RWPE2 (cell line): Measurements from ENCODE around the gene OSBPL6.

ENCODE experiments used
- ATAC-seq: fragments of 200-7000 bp; cut with Tn5 transposase; 3 replicates; pipeline ENCODE4 v1.9.1; 2021; ENCODE audit warnings: low read depth
- DNase-seq: peaks from one replicate; pipeline ENCODE4 v3.0.0-alpha.2; 2020; ENCODE audit warnings: low spot score
- H3K27ac ChIP-seq: fragments of 450-650 bp; 2 replicates; pipeline ENCODE4 v1.5.1; 2017; ENCODE audit warnings: mild to moderate bottlenecking; ENCODE audit not compliant: poor library complexity, severe bottlenecking
- H3K27me3 ChIP-seq: fragments of 250-450 bp; sonication (Bioruptor Pico); 2 replicates; pipeline ENCODE4 v1.5.1; 2021; ENCODE audit warnings: mild to moderate bottlenecking, moderate library complexity; ENCODE audit not compliant: insufficient read depth, poor library complexity, severe bottlenecking
- H3K36me3 ChIP-seq: fragments of 250-450 bp; sonication (Bioruptor Pico); 2 replicates; pipeline ENCODE4 v1.5.1; 2020; ENCODE audit warnings: low read depth, mild to moderate bottlenecking, moderate library complexity
- H3K4me1 ChIP-seq: fragments of 250-450 bp; sonication (Bioruptor Pico); 2 replicates; pipeline ENCODE4 v1.5.1; 2021; ENCODE audit warnings: mild to moderate bottlenecking, moderate library complexity; ENCODE audit not compliant: insufficient read depth, poor library complexity, severe bottlenecking
- H3K4me3 ChIP-seq: fragments of 250-450 bp; sonication (Bioruptor Pico); 2 replicates; pipeline ENCODE4 v1.5.1; 2021; ENCODE audit warnings: mild to moderate bottlenecking, moderate library complexity; ENCODE audit not compliant: severe bottlenecking
- H3K9me3 ChIP-seq: fragments of 250-450 bp; sonication (Bioruptor Pico); 2 replicates; pipeline ENCODE4 v1.5.1; 2021; ENCODE audit warnings: mild to moderate bottlenecking, moderate library complexity; ENCODE audit not compliant: severe bottlenecking
- TF ChIP-seq, protein P1 (sequence below): fragments of 450-650 bp; IDR thresholded peaks from one replicate; pipeline ENCODE4 v1.5.1; 2017; ENCODE audit warnings: mild to moderate bottlenecking, moderate library complexity; ENCODE audit not compliant: poor library complexity, severe bottlenecking

Gene OSBPL6

DNA sequence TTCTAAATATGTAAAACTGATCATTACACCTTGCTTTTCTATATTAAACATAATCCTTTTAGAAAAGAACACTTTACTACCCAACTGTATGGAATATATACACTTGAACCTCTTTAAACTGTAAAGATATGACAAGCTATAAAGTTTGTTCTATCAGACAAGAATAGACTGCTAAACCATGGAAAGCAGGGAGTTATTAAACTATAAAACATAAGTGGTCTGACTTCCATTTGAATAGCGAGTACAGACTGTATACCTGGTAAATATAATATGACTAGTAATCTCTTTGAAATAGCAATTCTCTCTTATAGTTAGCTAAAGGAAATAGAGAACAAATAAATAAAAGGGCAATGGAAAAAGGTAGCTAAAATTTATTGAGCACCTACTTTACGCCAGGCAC lies 131.0 kb downstream of the OSBPL6 start:
- DNase-seq (no peak), ATAC-seq (no peak)
- Histone ChIP-seq H3K4me1 (no peaks in the 10 kb centered on the region), H3K27ac (no peak overlapping the region), H3K4me3 (no peak overlapping the region), H3K9me3 (no peaks in the 10 kb centered on the region), H3K36me3 (no peaks in the 10 kb centered on the region), H3K27me3 (no peaks in the 10 kb centered on the region)
- TF ChIP-seq, protein P1, sequence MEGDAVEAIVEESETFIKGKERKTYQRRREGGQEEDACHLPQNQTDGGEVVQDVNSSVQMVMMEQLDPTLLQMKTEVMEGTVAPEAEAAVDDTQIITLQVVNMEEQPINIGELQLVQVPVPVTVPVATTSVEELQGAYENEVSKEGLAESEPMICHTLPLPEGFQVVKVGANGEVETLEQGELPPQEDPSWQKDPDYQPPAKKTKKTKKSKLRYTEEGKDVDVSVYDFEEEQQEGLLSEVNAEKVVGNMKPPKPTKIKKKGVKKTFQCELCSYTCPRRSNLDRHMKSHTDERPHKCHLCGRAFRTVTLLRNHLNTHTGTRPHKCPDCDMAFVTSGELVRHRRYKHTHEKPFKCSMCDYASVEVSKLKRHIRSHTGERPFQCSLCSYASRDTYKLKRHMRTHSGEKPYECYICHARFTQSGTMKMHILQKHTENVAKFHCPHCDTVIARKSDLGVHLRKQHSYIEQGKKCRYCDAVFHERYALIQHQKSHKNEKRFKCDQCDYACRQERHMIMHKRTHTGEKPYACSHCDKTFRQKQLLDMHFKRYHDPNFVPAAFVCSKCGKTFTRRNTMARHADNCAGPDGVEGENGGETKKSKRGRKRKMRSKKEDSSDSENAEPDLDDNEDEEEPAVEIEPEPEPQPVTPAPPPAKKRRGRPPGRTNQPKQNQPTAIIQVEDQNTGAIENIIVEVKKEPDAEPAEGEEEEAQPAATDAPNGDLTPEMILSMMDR = no peak

DNA sequence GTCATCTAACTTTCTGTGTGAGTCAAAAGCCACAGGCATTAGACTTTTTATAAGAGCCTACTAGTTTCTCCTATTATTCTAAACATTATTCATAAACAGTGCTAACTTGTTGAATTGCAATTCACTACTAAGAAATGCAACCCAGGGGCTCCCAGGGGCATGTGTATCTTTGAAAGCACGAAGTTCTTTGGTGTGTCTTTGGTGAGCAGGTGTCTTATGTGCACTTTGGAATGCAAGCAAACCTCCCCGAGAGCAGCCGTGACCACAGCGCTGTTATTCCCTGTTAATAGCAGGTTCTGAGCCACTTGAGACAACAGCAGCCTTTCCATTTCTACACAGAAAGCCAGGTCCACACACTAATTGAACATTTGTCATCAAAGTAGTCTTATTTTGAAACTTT lies 133.2 kb downstream of the OSBPL6 start:
- DNase-seq = no peak
- TF ChIP-seq, protein P1 = no peak
- Histone ChIP-seq H3K27ac (no peak overlapping the region), H3K36me3 (no peaks in the 10 kb centered on the region), H3K9me3 (no peaks in the 10 kb centered on the region), H3K27me3 (no peaks in the 10 kb centered on the region), H3K4me1 (peaks cover 12% of the 10 kb centered on the region), H3K4me3 (no peak overlapping the region)
- no peak for ATAC-seq

DNA sequence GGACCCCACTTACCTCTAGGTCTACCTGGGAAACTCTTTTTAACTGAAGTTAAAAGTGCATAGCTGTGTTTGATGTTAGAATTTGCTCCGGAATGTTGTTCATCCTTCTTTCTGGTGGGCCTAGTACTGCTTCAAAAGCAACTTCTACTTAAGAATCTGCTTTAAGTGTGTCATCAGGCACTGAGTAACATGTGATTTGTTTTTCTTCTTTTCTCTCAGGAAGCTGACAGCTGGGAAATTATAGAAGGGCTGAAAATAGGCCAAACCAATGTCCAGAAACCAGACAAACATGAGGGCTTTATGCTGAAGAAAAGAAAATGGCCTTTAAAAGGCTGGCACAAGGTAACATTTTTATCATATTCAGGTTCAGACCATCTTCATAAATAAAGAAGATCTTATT lies 133.7 kb downstream of the OSBPL6 start:
- Histone ChIP-seq H3K27ac (no peak overlapping the region), H3K4me3 (no peak overlapping the region), H3K9me3 (no peaks in the 10 kb centered on the region), H3K4me1 (peaks cover 12% of the 10 kb centered on the region), H3K36me3 (no peaks in the 10 kb centered on the region), H3K27me3 (no peaks in the 10 kb centered on the region)
- DNase-seq (no peak), ATAC-seq (no peak)
- TF ChIP-seq, protein P1 = no peak

DNA sequence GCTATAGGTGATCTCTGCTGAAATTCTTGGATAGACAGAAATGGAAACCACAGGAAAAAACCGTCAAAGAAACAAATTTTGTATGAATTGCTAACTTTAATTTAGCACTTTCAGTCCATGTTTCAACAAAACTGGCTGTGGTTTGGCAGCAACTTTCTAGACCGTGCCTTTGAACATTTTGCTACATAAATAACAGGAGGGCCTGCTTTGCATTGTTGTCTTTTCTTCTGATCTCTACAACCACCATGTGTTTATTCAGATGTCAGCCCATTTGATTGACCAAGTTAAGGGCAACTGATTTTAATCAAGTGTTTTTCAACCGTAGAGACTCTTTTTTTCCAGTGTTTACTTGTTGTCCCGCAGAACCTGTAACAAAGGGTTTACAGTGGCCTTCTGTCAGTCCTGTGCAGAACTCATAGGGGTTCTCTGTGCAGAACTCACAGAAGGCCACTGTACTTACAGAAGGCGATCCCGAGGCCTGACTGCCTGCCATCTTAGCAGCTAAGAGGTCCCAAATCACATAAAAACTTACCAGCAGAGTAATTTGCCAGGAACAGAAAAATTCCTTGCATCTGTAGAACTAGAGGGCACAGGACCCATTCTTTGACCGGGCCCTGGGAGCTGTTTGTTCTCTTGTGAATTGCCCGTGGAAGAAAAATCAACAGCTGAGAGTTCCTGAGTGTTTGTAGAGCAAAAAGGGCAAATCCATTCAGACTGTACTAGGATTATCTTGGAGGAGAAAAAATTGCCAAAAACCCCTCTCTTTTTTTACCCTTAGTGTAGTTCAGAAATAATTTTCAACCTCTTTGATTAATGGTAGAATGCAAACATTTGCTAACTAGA lies 136.1 kb downstream of the OSBPL6 start:
- H3K36me3 ChIP-seq = no peaks in the 10 kb centered on the region; the same call in 1 of the 2 replicates
- no peak for ATAC-seq
- TF ChIP-seq, protein P1 = no peak

More for the DNA sequence above, 136.1 kb downstream of the OSBPL6 start:
- H3K27ac ChIP-seq = no peak overlapping the region
- H3K4me1 ChIP-seq = peaks cover 12% of the 10 kb centered on the region
- H3K9me3 ChIP-seq = no peaks in the 10 kb centered on the region
- no peak overlapping the region for H3K4me3 ChIP-seq
- no peak for DNase-seq
- H3K27me3 ChIP-seq = no peaks in the 10 kb centered on the region
